ENCODE data around the gene NUDT8. TPM values are rescaled to one million over a fixed set of nuclear protein-coding genes. Genes with fewer than 3 reads are reported as not detected.

Gene NUDT8
- polyA plus RNA-seq, 1 donor = 14.6 TPM

- no peak for DNase-seq
- Histone ChIP-seq H3K4me1 (ENCODE audit: control insufficient read depth, insufficient read depth, low read length) (peaks cover 57% of the 10 kb centered on the region), H3K36me3 (ENCODE audit: control insufficient read depth, insufficient read depth, low read length) (no peaks in the 10 kb centered on the region), H3K27me3 (ENCODE audit: control insufficient read depth, insufficient read depth, low read length) (no peaks in the 10 kb centered on the region), H3K27ac (ENCODE audit: low read length) (peak overlapping the region; percentile 99), H3K4me3 (ENCODE audit: low read length) (no peak overlapping the region), H3K9me3 (ENCODE audit: control insufficient read depth, low read depth, low read length) (no peaks in the 10 kb centered on the region)
- WGBS (ENCODE audit: insufficient coverage, low lambda C conversion rate) = no CpG with 5 or more reads among the region's 30 CpGs
Measured at GRCh38 chr11:67632982-67633755, 3.4 kb upstream of the NUDT8 start.

DNA sequence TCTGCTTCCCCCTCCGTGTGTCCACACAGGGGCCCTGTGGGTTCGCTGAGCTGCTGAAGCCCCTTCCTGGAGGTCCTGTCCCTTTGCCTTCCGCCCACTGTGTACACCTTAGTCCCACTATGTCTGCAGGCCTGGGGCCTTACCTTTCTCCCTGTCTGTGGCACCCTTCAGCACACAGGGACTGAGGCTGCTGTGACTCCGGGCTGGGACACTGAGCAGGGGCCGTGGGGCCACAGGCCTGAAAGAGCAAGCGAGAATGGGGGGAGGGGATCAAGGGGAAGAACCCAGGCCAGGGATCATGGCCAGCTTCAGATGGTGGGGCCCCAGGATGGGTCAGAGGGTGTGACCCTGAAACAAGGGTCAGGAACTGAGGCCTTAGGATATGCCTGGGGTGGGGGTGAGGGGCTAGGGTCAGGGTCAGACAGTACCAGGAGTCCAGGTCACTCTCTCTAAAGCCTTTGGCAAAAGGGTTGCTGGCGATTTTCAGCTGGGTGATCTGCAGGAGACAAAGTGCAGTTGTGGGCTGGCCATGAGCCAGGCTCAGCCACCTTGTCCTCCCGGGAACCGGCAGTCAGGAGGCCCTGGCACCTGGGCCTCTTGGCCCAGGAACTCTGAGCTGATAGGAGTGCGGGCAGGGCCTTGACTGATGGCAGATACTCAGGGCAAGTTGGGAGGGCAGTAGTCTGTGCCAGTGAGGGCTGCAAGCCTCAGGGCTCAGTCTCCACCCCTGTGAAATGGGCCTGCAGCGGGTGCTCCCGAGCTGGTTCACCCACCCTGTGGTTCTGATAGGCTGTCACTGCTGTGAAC lies 2.6 kb upstream of the NUDT8 start:
- Histone ChIP-seq H3K9me3 (ENCODE audit: control insufficient read depth, low read depth, low read length) (no peaks in the 10 kb centered on the region), H3K27me3 (ENCODE audit: control insufficient read depth, insufficient read depth, low read length) (no peaks in the 10 kb centered on the region), H3K4me1 (ENCODE audit: control insufficient read depth, insufficient read depth, low read length) (peaks cover 57% of the 10 kb centered on the region), H3K36me3 (ENCODE audit: control insufficient read depth, insufficient read depth, low read length) (no peaks in the 10 kb centered on the region), H3K4me3 (ENCODE audit: low read length) (no peak overlapping the region), H3K27ac (ENCODE audit: low read length) (peak overlapping the region; percentile 99)
- no CpG with 5 or more reads among the region's 12 CpGs for WGBS (ENCODE audit: insufficient coverage, low lambda C conversion rate)
- peak; percentile 88 to 91 for DNase-seq

GRCh38 chr11:67631853-67632174 lies 2.1 kb upstream of the NUDT8 start:
- Histone ChIP-seq H3K4me3 (ENCODE audit: low read length) (no peak overlapping the region), H3K4me1 (ENCODE audit: control insufficient read depth, insufficient read depth, low read length) (peaks cover 57% of the 10 kb centered on the region), H3K9me3 (ENCODE audit: control insufficient read depth, low read depth, low read length) (no peaks in the 10 kb centered on the region), H3K36me3 (ENCODE audit: control insufficient read depth, insufficient read depth, low read length) (no peaks in the 10 kb centered on the region), H3K27ac (ENCODE audit: low read length) (peak overlapping the region; percentile 99), H3K27me3 (ENCODE audit: control insufficient read depth, insufficient read depth, low read length) (no peaks in the 10 kb centered on the region)
- WGBS (ENCODE audit: insufficient coverage, low lambda C conversion rate) = 86% methylated on average over 1 of the region's 2 CpGs
- no peak for DNase-seq

DNA sequence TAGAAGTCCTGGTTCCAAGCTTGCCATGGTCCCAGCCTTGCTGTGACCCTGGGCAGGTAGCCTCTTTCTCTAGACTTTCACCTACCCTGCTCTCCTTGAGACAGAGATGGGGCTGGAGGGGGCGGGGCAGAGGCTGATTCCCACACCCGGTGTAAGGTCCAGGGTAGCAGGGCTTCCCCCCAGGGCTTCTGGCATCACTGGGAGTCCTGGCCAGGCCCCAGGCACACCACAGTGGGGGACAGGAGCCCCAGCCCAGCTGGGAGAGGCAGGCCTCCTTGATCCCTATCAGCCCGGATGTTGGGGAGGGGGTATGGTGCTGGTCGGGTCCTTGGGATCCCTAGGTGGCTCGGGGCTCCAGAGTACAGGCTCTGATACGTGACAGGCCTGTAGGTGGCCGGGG lies 1.7 kb upstream of the NUDT8 start:
- Histone ChIP-seq H3K4me1 (ENCODE audit: control insufficient read depth, insufficient read depth, low read length) (peaks cover 57% of the 10 kb centered on the region), H3K27me3 (ENCODE audit: control insufficient read depth, insufficient read depth, low read length) (no peaks in the 10 kb centered on the region), H3K9me3 (ENCODE audit: control insufficient read depth, low read depth, low read length) (no peaks in the 10 kb centered on the region), H3K36me3 (ENCODE audit: control insufficient read depth, insufficient read depth, low read length) (no peaks in the 10 kb centered on the region), H3K27ac (ENCODE audit: low read length) (peak overlapping the region; percentile 99), H3K4me3 (ENCODE audit: low read length) (no peak overlapping the region)
- no CpG with 5 or more reads among the region's 7 CpGs for WGBS (ENCODE audit: insufficient coverage, low lambda C conversion rate)
- DNase-seq = peak; percentile 66 to 86

- Histone ChIP-seq H3K27me3 (ENCODE audit: control insufficient read depth, insufficient read depth, low read length) (no peaks in the 10 kb centered on the region), H3K4me1 (ENCODE audit: control insufficient read depth, insufficient read depth, low read length) (peaks cover 57% of the 10 kb centered on the region), H3K36me3 (ENCODE audit: control insufficient read depth, insufficient read depth, low read length) (no peaks in the 10 kb centered on the region), H3K9me3 (ENCODE audit: control insufficient read depth, low read depth, low read length) (no peaks in the 10 kb centered on the region), H3K27ac (ENCODE audit: low read length) (peak overlapping the region; percentile 99), H3K4me3 (ENCODE audit: low read length) (peak overlapping the region; percentile 89)
- no CpG with 5 or more reads among the region's 16 CpGs for WGBS (ENCODE audit: insufficient coverage, low lambda C conversion rate)
- no peak for DNase-seq
Measured at GRCh38 chr11:67630943-67631331, 1.2 kb upstream of the NUDT8 start.

DNA sequence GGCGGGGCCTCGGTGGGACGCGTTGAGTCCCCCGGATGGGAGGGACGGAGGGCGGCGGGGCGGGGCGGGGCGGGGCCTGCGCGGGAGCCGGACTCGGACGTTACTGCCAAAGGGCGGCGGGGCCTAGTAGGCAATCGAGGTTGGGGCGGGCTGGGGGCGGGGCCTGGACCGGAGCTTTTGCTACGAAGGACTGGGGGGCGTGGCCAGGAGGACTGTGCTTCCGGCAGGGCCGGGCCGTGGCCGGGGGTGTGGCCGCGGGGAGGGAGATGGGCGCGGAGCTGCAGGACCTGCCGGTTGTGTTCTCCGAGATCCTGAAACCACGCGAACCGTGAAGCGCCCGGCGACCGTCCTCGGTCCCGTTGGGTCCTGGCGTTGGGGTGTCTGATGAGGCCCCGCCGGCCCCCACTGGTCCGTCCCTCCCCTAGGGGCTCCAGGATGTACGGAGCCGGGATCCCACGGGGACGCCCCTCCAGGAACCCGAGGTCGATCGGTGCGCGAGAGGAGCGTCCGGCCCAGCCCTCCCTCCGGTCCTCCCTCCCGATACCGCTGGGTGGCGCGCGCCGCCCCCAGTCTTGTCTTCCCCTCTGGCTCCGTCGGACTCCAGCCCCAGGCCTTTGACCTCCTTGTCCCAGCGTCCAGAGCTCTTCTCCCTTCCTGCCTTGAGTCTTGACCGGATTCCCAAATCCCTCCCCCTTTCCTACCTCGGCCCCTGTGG lies 648 bp upstream of the NUDT8 start:
- Histone ChIP-seq H3K27me3 (ENCODE audit: control insufficient read depth, insufficient read depth, low read length) (no peaks in the 10 kb centered on the region), H3K4me1 (ENCODE audit: control insufficient read depth, insufficient read depth, low read length) (peaks cover 56% of the 10 kb centered on the region), H3K36me3 (ENCODE audit: control insufficient read depth, insufficient read depth, low read length) (no peaks in the 10 kb centered on the region), H3K4me3 (ENCODE audit: low read length) (peak overlapping the region; percentile 89), H3K27ac (ENCODE audit: low read length) (peak overlapping the region; percentile 99), H3K9me3 (ENCODE audit: control insufficient read depth, low read depth, low read length) (no peaks in the 10 kb centered on the region)
- DNase-seq = peak; percentile 98 to 99
- WGBS (ENCODE audit: insufficient coverage, low lambda C conversion rate) = no CpG with 5 or more reads among the region's 70 CpGs

DNA sequence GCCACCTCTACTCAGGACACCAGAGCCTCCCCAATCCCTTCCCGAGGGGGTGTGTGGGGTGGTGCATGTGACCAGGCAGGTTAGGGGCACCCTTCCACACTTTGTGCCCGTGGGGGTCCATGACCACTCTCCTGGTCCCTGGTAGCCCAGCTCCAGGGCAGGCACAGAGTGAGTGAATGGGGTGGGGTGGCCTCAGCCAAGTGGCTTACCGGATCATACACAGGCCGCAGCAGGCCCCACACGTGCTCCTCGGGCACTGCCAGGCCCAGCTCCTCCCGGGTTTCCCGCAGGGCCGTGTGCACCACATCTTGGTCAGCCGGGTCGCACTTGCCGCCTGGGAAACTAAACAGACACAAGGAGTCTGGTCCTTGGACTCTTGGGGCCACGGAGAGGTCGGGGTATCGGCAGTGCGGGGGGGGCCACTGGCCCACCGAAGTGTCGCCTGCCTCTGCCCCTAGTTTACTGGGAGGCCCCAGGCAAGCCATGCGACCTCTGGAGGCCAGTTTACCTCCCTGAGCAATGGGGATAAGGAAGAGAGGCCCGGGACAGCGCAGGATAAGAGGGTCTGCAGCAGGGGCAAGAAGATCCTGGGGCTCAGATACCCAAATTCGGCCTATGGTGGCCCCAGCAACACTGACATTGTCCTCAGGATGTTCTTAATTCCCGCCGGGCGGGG lies 889 bp downstream of the NUDT8 start:
- Histone ChIP-seq H3K4me1 (ENCODE audit: control insufficient read depth, insufficient read depth, low read length) (peaks cover 42% of the 10 kb centered on the region), H3K9me3 (ENCODE audit: control insufficient read depth, low read depth, low read length) (no peaks in the 10 kb centered on the region), H3K4me3 (ENCODE audit: low read length) (no peak overlapping the region), H3K36me3 (ENCODE audit: control insufficient read depth, insufficient read depth, low read length) (no peaks in the 10 kb centered on the region), H3K27ac (ENCODE audit: low read length) (no peak overlapping the region), H3K27me3 (ENCODE audit: control insufficient read depth, insufficient read depth, low read length) (no peaks in the 10 kb centered on the region)
- WGBS (ENCODE audit: insufficient coverage, low lambda C conversion rate) = no CpG with 5 or more reads among the region's 25 CpGs
- no peak for DNase-seq

- WGBS (ENCODE audit: insufficient coverage, low lambda C conversion rate) = no CpG with 5 or more reads among the region's 15 CpGs
- Histone ChIP-seq H3K4me3 (ENCODE audit: low read length) (no peak overlapping the region), H3K36me3 (ENCODE audit: control insufficient read depth, insufficient read depth, low read length) (no peaks in the 10 kb centered on the region), H3K4me1 (ENCODE audit: control insufficient read depth, insufficient read depth, low read length) (peaks cover 34% of the 10 kb centered on the region), H3K9me3 (ENCODE audit: control insufficient read depth, low read depth, low read length) (no peaks in the 10 kb centered on the region), H3K27ac (ENCODE audit: low read length) (no peak overlapping the region), H3K27me3 (ENCODE audit: control insufficient read depth, insufficient read depth, low read length) (no peaks in the 10 kb centered on the region)
- DNase-seq = no peak
Measured at GRCh38 chr11:67627812-67628624, 1.7 kb downstream of the NUDT8 start.

GRCh38 chr11:67627441-67627811 lies 2.3 kb downstream of the NUDT8 start:
- WGBS (ENCODE audit: insufficient coverage, low lambda C conversion rate) = no CpG with 5 or more reads among the region's 6 CpGs
- Histone ChIP-seq H3K4me1 (ENCODE audit: control insufficient read depth, insufficient read depth, low read length) (peaks cover 29% of the 10 kb centered on the region), H3K9me3 (ENCODE audit: control insufficient read depth, low read depth, low read length) (no peaks in the 10 kb centered on the region), H3K4me3 (ENCODE audit: low read length) (no peak overlapping the region), H3K27ac (ENCODE audit: low read length) (no peak overlapping the region), H3K36me3 (ENCODE audit: control insufficient read depth, insufficient read depth, low read length) (no peaks in the 10 kb centered on the region), H3K27me3 (ENCODE audit: control insufficient read depth, insufficient read depth, low read length) (no peaks in the 10 kb centered on the region)
- no peak for DNase-seq

All from large intestine (tissue), 3 donors.